ENCODE measurements around the gene NGEF.

Gene NGEF

DNA sequence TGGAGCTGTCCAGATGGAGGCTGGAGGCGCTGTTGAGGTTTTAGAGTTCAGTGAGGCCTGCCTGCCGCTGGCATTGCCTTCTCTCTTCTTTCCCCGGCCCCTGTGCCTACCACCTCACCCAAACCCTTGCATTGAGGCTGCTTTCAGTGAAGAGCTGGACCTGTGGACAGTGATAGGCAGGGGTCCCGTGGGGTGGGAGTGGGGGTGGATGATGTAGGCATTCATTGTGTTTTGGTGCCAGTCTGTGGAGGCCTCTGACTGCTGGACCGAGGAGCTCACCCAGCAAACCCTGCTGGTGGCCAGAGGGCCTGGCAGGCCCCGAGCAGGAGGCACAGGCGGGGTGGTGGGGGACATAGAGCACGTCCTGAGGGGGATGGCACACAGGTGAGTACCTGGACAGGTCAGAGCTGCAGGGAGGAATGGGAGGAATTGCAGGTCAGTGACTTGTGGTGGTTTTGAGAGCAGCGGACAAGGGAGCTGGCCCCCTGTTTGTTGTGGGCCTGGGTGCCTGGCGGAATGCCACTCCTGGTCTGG lies 35.6 kb downstream of the NGEF start:
- WGBS (ENCODE audit: insufficient coverage): 98% methylated on average over 7 of the region's 10 CpGs
- Histone ChIP-seq H3K36me3 (ENCODE audit: control insufficient read depth in 4 of 4, insufficient read depth in 4 of 4, low read length in 3 of 4) (no peaks in the 10 kb centered on the region), H3K4me1 (ENCODE audit: control extremely low read depth in 1 of 4, control insufficient read depth in 4 of 4, insufficient read depth in 4 of 4, low read length in 3 of 4) (no peaks in the 10 kb centered on the region), H3K27ac (ENCODE audit: insufficient read depth in 1 of 2, low read depth in 1 of 2, low read length in 2 of 2, poor library complexity in 1 of 2, severe bottlenecking in 2 of 2) (no peak overlapping the region), H3K4me3 (ENCODE audit: control insufficient read depth in 1 of 7, extremely low read depth in 1 of 7, insufficient read depth in 4 of 7, low read depth in 2 of 7, low read length in 6 of 7) (no peak overlapping the region), H3K27me3 (replicated peaks in 2 of 5; ENCODE audit: control insufficient read depth in 4 of 5, insufficient read depth in 5 of 5, low read length in 4 of 5) (peaks cover 0 to 9% (median 0%) of the 10 kb centered on the region in 5 experiments), H3K9me3 (ENCODE audit: control extremely low read depth in 1 of 5, control insufficient read depth in 4 of 5, insufficient read depth in 2 of 5, low read depth in 1 of 5, low read length in 4 of 5) (no peaks in the 10 kb centered on the region)
- POLR2A ChIA-PET: no interaction called here
- DNase-seq: no peak
- CTCF ChIA-PET: no interaction called here

DNA sequence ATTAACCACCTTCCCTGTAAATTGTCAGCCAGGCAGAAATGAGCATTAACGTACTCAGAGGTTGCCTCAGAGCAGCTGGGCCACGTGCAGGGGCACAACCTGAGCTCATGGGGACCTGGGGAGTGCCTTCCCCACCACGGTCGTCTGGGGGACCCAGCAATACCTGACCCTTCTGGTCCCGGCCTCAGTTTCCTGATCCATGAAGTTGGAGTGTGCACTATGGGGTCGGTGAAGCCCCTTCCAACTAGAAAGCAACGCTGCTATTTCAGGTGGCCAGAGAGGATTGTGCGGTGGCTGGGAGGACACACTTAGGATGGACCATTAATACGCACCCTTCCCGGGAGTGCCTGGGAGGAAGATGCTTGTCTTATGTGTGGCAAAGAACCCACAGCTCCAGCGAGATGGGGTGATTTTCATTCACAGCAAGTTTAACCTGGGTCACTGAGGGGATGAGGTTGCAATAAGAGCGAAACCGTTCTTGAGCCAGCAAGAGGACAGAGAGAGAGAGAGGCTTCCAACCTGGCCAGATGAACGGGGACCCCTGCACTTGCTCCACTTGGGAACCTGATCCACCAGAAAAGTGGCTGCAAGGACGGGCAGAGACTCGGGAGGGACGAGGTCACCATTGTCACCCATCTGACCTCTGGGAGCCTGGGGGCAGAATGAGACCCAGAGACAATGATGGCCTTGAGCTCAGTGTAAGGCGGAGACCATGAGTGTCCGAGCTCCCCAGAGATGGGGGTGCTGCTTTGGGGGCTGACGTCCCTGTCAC lies 36.2 kb downstream of the NGEF start:
- Histone ChIP-seq H3K4me3 (ENCODE audit: control insufficient read depth in 1 of 7, extremely low read depth in 1 of 7, insufficient read depth in 4 of 7, low read depth in 2 of 7, low read length in 6 of 7) (no peak overlapping the region), H3K36me3 (ENCODE audit: control insufficient read depth in 4 of 4, insufficient read depth in 4 of 4, low read length in 3 of 4) (no peaks in the 10 kb centered on the region), H3K9me3 (ENCODE audit: control extremely low read depth in 1 of 5, control insufficient read depth in 4 of 5, insufficient read depth in 2 of 5, low read depth in 1 of 5, low read length in 4 of 5) (no peaks in the 10 kb centered on the region), H3K27ac (ENCODE audit: insufficient read depth in 1 of 2, low read depth in 1 of 2, low read length in 2 of 2, poor library complexity in 1 of 2, severe bottlenecking in 2 of 2) (no peak overlapping the region), H3K27me3 (replicated peaks in 2 of 5; ENCODE audit: control insufficient read depth in 4 of 5, insufficient read depth in 5 of 5, low read length in 4 of 5) (peaks cover 0 to 9% (median 0%) of the 10 kb centered on the region in 5 experiments), H3K4me1 (ENCODE audit: control extremely low read depth in 1 of 4, control insufficient read depth in 4 of 4, insufficient read depth in 4 of 4, low read length in 3 of 4) (no peaks in the 10 kb centered on the region)
- DNase-seq: no peak
- ChIA-PET POLR2A (no interaction called here), CTCF (interaction anchor here (1.0 kb wide), 1 partner anchor 13 kb away, joined by 4 read pairs; no protein-coding TSS in a partner anchor)
- 92% methylated on average over 20 of the region's 20 CpGs for WGBS (ENCODE audit: insufficient coverage)

GRCh38 chr2:232976176-232976575 lies 36.9 kb downstream of the NGEF start:
- CTCF ChIA-PET: interaction anchor here (1.0 kb wide), 1 partner anchor 14 kb away, joined by 4 read pairs; no protein-coding TSS in a partner anchor
- no CpG with 5 or more reads among the region's 4 CpGs for WGBS (ENCODE audit: insufficient coverage)
- H3K27ac ChIP-seq (ENCODE audit: insufficient read depth in 1 of 2, low read depth in 1 of 2, low read length in 2 of 2, poor library complexity in 1 of 2, severe bottlenecking in 2 of 2): no peak overlapping the region

DNA sequence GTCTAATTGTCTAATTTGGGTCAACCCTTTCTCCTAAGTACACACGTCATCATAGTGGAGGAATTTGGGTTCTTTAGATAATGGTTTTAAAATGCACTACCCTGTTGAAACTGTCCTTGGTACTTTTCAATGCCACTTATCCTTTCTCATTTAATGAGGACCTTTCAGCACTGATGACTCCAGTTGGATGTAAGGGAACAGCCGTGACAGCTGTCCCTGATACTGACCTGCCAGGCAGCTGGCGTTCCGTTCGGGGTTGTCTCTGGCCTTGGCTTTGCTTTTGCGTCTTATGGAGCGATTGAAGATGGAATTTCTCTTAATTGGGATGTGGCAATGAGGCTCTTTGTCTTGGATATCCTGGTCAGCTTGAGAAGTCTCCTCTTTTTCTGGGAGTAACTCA lies 38.7 kb downstream of the NGEF start:
- peaks cover 0 to 9% (median 0%) of the 10 kb centered on the region in 5 experiments for H3K27me3 ChIP-seq (replicated peaks in 2 of 5; ENCODE audit: control insufficient read depth in 4 of 5, insufficient read depth in 5 of 5, low read length in 4 of 5)
- H3K36me3 ChIP-seq (ENCODE audit: control insufficient read depth in 4 of 4, insufficient read depth in 4 of 4, low read length in 3 of 4): no peaks in the 10 kb centered on the region
- CTCF ChIA-PET: no interaction called here
- H3K4me3 ChIP-seq (ENCODE audit: control insufficient read depth in 1 of 7, extremely low read depth in 1 of 7, insufficient read depth in 4 of 7, low read depth in 2 of 7, low read length in 6 of 7): no peak overlapping the region
- H3K27ac ChIP-seq (ENCODE audit: insufficient read depth in 1 of 2, low read depth in 1 of 2, low read length in 2 of 2, poor library complexity in 1 of 2, severe bottlenecking in 2 of 2): no peak overlapping the region
- no peaks in the 10 kb centered on the region for H3K9me3 ChIP-seq (ENCODE audit: control extremely low read depth in 1 of 5, control insufficient read depth in 4 of 5, insufficient read depth in 2 of 5, low read depth in 1 of 5, low read length in 4 of 5)
- POLR2A ChIA-PET: no interaction called here
- H3K4me1 ChIP-seq (ENCODE audit: control extremely low read depth in 1 of 4, control insufficient read depth in 4 of 4, insufficient read depth in 4 of 4, low read length in 3 of 4): no peaks in the 10 kb centered on the region
- DNase-seq: no peak
- WGBS (ENCODE audit: insufficient coverage): 100% methylated on average over 1 of the region's 7 CpGs

More at GRCh38 chr2:232976176-232976575, 36.9 kb downstream of the NGEF start:
- no peak overlapping the region for H3K4me3 ChIP-seq (ENCODE audit: control insufficient read depth in 1 of 7, extremely low read depth in 1 of 7, insufficient read depth in 4 of 7, low read depth in 2 of 7, low read length in 6 of 7)
- H3K9me3 ChIP-seq (ENCODE audit: control extremely low read depth in 1 of 5, control insufficient read depth in 4 of 5, insufficient read depth in 2 of 5, low read depth in 1 of 5, low read length in 4 of 5): no peaks in the 10 kb centered on the region
- POLR2A ChIA-PET: no interaction called here
- no peaks in the 10 kb centered on the region for H3K36me3 ChIP-seq (ENCODE audit: control insufficient read depth in 4 of 4, insufficient read depth in 4 of 4, low read length in 3 of 4)
- no peaks in the 10 kb centered on the region for H3K4me1 ChIP-seq (ENCODE audit: control extremely low read depth in 1 of 4, control insufficient read depth in 4 of 4, insufficient read depth in 4 of 4, low read length in 3 of 4)
- DNase-seq: no peak
- H3K27me3 ChIP-seq (replicated peaks in 2 of 5; ENCODE audit: control insufficient read depth in 4 of 5, insufficient read depth in 5 of 5, low read length in 4 of 5): peaks cover 0 to 9% (median 0%) of the 10 kb centered on the region in 5 experiments

- Histone ChIP-seq H3K9me3 (ENCODE audit: control extremely low read depth in 1 of 5, control insufficient read depth in 4 of 5, insufficient read depth in 2 of 5, low read depth in 1 of 5, low read length in 4 of 5) (no peaks in the 10 kb centered on the region), H3K4me1 (ENCODE audit: control extremely low read depth in 1 of 4, control insufficient read depth in 4 of 4, insufficient read depth in 4 of 4, low read length in 3 of 4) (no peaks in the 10 kb centered on the region), H3K27me3 (replicated peaks in 2 of 5; ENCODE audit: control insufficient read depth in 4 of 5, insufficient read depth in 5 of 5, low read length in 4 of 5) (peaks cover 0 to 9% (median 0%) of the 10 kb centered on the region in 5 experiments), H3K36me3 (ENCODE audit: control insufficient read depth in 4 of 4, insufficient read depth in 4 of 4, low read length in 3 of 4) (no peaks in the 10 kb centered on the region), H3K27ac (ENCODE audit: insufficient read depth in 1 of 2, low read depth in 1 of 2, low read length in 2 of 2, poor library complexity in 1 of 2, severe bottlenecking in 2 of 2) (no peak overlapping the region), H3K4me3 (ENCODE audit: control insufficient read depth in 1 of 7, extremely low read depth in 1 of 7, insufficient read depth in 4 of 7, low read depth in 2 of 7, low read length in 6 of 7) (no peak overlapping the region)
- ChIA-PET POLR2A (no interaction called here), CTCF (interaction anchor here (1.4 kb wide), 1 partner anchor 25 kb away, joined by 3 read pairs; no protein-coding TSS in a partner anchor)
- DNase-seq: no peak
- 100% methylated on average over 1 of the region's 3 CpGs for WGBS (ENCODE audit: insufficient coverage)
These were observed 39.3 kb downstream of the NGEF start for GRCh38 chr2:232973796-232974195.

DNA sequence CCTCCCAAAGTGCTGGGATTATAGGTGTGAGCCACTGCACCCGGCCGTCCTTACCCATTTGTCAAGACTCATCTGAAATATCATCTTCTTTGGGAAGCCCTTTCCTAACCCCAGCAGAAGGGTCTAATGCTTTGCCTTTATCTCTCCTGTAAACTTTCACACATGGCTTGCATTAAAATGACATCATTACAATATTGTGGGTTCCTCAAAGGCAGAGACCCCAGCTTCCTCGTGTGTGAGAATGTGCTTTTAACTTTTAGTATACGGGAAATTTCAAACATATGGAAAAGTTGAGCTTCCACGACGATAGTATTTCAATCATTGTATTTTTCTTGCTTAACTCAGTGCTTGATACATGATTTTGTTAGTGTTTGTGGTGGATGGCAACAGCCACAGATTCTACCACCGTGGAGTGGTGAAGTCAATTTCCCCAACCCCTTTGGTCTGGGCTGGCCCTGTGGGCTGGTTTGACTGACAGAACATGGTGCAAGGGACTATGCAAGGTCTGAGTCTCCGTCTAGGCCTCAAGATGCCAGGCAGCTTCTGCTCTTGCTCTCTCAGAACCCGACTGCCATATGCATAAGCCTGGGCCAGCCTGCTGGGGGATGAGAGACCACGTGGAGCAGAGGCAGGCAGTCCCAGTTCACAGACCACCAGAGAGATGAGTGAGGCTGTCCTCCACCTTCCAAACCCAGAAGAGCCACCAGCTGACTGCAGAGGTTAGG lies 39.9 kb downstream of the NGEF start:
- no peaks in the 10 kb centered on the region for H3K9me3 ChIP-seq (ENCODE audit: control extremely low read depth in 1 of 5, control insufficient read depth in 4 of 5, insufficient read depth in 2 of 5, low read depth in 1 of 5, low read length in 4 of 5)
- H3K27me3 ChIP-seq (replicated peaks in 2 of 5; ENCODE audit: control insufficient read depth in 4 of 5, insufficient read depth in 5 of 5, low read length in 4 of 5): peaks cover 0 to 9% (median 0%) of the 10 kb centered on the region in 5 experiments
- H3K4me1 ChIP-seq (ENCODE audit: control extremely low read depth in 1 of 4, control insufficient read depth in 4 of 4, insufficient read depth in 4 of 4, low read length in 3 of 4): no peaks in the 10 kb centered on the region
- no peak for DNase-seq
- no peak overlapping the region for H3K27ac ChIP-seq (ENCODE audit: insufficient read depth in 1 of 2, low read depth in 1 of 2, low read length in 2 of 2, poor library complexity in 1 of 2, severe bottlenecking in 2 of 2)
- WGBS (ENCODE audit: insufficient coverage): 93% methylated on average over 9 of the region's 10 CpGs
- H3K4me3 ChIP-seq (ENCODE audit: control insufficient read depth in 1 of 7, extremely low read depth in 1 of 7, insufficient read depth in 4 of 7, low read depth in 2 of 7, low read length in 6 of 7): no peak overlapping the region
- H3K36me3 ChIP-seq (ENCODE audit: control insufficient read depth in 4 of 4, insufficient read depth in 4 of 4, low read length in 3 of 4): no peaks in the 10 kb centered on the region
- ChIA-PET POLR2A (no interaction called here), CTCF (interaction anchor here (1.4 kb wide), 1 partner anchor 26 kb away, joined by 3 read pairs; no protein-coding TSS in a partner anchor)

DNA sequence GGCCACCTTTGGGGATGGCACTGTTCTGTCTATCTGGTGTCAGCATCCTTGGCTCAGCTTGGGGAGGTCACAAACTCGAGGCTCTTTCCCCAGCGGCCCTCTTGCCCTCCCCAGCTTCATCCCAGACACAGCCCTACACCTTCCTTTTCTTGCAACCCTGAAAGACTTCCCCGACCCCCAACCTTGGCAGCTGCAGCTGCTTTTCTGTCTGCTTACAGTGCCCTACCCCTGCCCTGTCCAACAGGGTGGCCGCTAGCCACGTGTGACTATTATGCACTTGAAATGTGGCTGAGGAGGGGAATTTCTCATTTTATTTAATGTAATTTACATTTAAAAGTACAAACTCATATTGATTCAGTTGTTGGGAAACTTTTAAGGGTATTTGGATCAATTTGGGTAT lies 41.3 kb downstream of the NGEF start:
- WGBS (ENCODE audit: insufficient coverage): 96% methylated on average over 3 of the region's 5 CpGs
- POLR2A ChIA-PET: no interaction called here
- CTCF ChIA-PET: no interaction called here

More for the DNA sequence above, 41.3 kb downstream of the NGEF start:
- Histone ChIP-seq H3K4me1 (ENCODE audit: control extremely low read depth in 1 of 4, control insufficient read depth in 4 of 4, insufficient read depth in 4 of 4, low read length in 3 of 4) (no peaks in the 10 kb centered on the region), H3K4me3 (ENCODE audit: control insufficient read depth in 1 of 7, extremely low read depth in 1 of 7, insufficient read depth in 4 of 7, low read depth in 2 of 7, low read length in 6 of 7) (no peak overlapping the region), H3K36me3 (ENCODE audit: control insufficient read depth in 4 of 4, insufficient read depth in 4 of 4, low read length in 3 of 4) (no peaks in the 10 kb centered on the region), H3K27ac (ENCODE audit: insufficient read depth in 1 of 2, low read depth in 1 of 2, low read length in 2 of 2, poor library complexity in 1 of 2, severe bottlenecking in 2 of 2) (no peak overlapping the region), H3K27me3 (replicated peaks in 2 of 5; ENCODE audit: control insufficient read depth in 4 of 5, insufficient read depth in 5 of 5, low read length in 4 of 5) (peaks cover 0 to 9% (median 0%) of the 10 kb centered on the region in 5 experiments), H3K9me3 (ENCODE audit: control extremely low read depth in 1 of 5, control insufficient read depth in 4 of 5, insufficient read depth in 2 of 5, low read depth in 1 of 5, low read length in 4 of 5) (no peaks in the 10 kb centered on the region)
- no peak for DNase-seq

All from common myeloid progenitor, CD34-positive (primary cell).